ENCODE results near the gene AASDH. TPM values are rescaled to one million over a fixed set of nuclear protein-coding genes. Genes with fewer than 3 reads are reported as not detected.
A peak's percentile ranks its signal among the peaks of the same experiment; 100 is the strongest.

The AASDH gene
- total and polyA plus RNA-seq, 7 donors: 2.1 to 6.9 (median 5.6) TPM

GRCh38 chr4:56414135-56414670 is 26.9 kb upstream of the AASDH start:
- ATAC-seq (no peak), DNase-seq (no peak)
- H3K4me3 ChIP-seq: no peak overlapping the region
- intact Hi-C loops (cut with DNase I): no loop called here
- no peaks in the 10 kb centered on the region for H3K27me3 ChIP-seq (ENCODE audit: insufficient read depth in 3 of 3, low read length in 2 of 3)
- WGBS, 3 donors: 81 to 90% (median 86%) methylated on average over 4 of the region's 4 CpGs
- no peaks in the 10 kb centered on the region for H3K36me3 ChIP-seq (ENCODE audit: insufficient read depth in 1 of 2, low read depth in 1 of 2)
- TF ChIP-seq, protein P1, sequence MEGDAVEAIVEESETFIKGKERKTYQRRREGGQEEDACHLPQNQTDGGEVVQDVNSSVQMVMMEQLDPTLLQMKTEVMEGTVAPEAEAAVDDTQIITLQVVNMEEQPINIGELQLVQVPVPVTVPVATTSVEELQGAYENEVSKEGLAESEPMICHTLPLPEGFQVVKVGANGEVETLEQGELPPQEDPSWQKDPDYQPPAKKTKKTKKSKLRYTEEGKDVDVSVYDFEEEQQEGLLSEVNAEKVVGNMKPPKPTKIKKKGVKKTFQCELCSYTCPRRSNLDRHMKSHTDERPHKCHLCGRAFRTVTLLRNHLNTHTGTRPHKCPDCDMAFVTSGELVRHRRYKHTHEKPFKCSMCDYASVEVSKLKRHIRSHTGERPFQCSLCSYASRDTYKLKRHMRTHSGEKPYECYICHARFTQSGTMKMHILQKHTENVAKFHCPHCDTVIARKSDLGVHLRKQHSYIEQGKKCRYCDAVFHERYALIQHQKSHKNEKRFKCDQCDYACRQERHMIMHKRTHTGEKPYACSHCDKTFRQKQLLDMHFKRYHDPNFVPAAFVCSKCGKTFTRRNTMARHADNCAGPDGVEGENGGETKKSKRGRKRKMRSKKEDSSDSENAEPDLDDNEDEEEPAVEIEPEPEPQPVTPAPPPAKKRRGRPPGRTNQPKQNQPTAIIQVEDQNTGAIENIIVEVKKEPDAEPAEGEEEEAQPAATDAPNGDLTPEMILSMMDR (IDR thresholded peaks at IDR 0.05): no peak
- H3K4me1 ChIP-seq: peaks cover 7% of the 10 kb centered on the region
- H3K9me3 ChIP-seq: no peaks in the 10 kb centered on the region
- no peak overlapping the region for H3K27ac ChIP-seq

DNA sequence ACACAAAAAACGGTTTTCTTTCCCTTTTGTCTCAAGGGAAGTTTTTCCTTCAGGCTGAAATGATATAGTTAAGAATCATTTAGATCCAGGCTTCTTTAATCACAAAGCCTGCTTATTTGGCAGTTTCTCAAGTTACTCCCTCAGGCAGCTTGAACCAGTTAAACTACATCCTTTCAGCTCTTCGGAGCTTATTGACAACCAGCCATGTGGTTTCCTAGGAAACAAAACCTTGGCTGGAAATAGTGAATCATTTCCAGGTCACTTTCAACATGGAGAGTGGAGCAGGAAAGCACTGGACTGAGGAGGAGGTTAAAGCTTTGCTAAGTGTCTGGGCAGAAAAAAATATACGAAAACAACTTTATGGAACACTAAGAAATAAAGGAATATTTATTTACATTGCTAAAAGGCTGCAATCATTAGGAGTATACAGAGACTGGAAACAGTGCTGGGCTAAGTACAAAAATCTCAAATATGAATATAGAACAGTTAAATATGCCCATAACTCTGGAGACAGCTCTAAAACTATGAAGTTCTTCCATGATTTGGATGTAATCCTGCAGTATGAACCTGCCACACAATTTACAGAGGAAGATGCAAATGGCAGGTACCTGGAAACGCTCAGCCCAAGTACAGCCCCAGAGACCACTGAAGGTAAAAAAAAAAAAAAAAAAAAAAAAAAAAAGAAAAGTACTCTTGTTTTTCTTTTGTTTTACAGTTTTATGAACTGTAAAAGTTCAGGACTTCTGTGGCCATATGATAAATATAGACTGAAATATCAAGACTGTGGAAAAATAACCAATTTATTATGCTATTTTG is 23.2 kb upstream of the AASDH start:
- DNase-seq (no peak), ATAC-seq (peak in 3 of 4 donors; percentile 48 to 65 (median 64))
- Histone ChIP-seq H3K4me3 (peak overlapping the region; percentile 35), H3K36me3 (ENCODE audit: insufficient read depth in 1 of 2, low read depth in 1 of 2) (peaks cover 0 to 16% of the 10 kb centered on the region in 2 donors), H3K27ac (no peak overlapping the region), H3K9me3 (no peaks in the 10 kb centered on the region), H3K4me1 (peaks cover 7% of the 10 kb centered on the region), H3K27me3 (ENCODE audit: insufficient read depth in 3 of 3, low read length in 2 of 3) (no peaks in the 10 kb centered on the region)
- TF ChIP-seq, protein P1 (IDR thresholded peaks at IDR 0.05): no peak
- intact Hi-C loops (cut with DNase I): loop anchor here in 1 of 2 donors (2.0 kb wide), 1 partner anchor 22 kb away; no protein-coding TSS in a partner anchor
- 21 to 28% (median 28%) methylated on average over 4 of the region's 4 CpGs for WGBS, 3 donors

- intact Hi-C loops (cut with DNase I): loop anchor here in 1 of 2 donors (2.0 kb wide), 1 partner anchor 21 kb away; no protein-coding TSS in a partner anchor
- Histone ChIP-seq H3K4me1 (peaks cover 7% of the 10 kb centered on the region), H3K36me3 (ENCODE audit: insufficient read depth in 1 of 2, low read depth in 1 of 2) (peaks cover 0 to 18% of the 10 kb centered on the region in 2 donors), H3K27ac (no peak overlapping the region), H3K9me3 (no peaks in the 10 kb centered on the region), H3K27me3 (ENCODE audit: insufficient read depth in 3 of 3, low read length in 2 of 3) (no peaks in the 10 kb centered on the region), H3K4me3 (no peak overlapping the region)
- DNase-seq (no peak), ATAC-seq (no peak)
- TF ChIP-seq, protein P1 (IDR thresholded peaks at IDR 0.05): no peak
- WGBS, 3 donors: 12 to 42% (median 21%) methylated on average over 1 of the region's 1 CpG
Observed at GRCh38 chr4:56409511-56410090, 22.3 kb upstream of the AASDH start.

DNA sequence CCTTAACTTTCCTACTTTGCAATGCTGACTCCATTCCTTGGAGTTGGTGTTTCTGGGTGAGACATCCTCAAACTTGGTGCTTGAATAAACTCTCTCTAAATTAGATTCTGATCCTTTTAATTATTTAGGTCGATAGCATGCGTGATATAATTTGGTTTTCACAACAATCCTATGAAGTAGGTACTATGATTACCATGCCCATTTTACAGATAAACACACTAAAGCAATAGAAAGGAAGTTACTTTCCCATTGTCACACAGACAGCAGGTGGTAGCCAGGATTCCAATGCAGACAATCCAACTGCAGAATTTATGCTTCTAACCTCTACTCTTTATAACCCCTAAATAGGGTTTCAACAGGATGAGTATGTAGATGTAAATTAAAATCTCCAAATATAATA is 21.7 kb upstream of the AASDH start:
- TF ChIP-seq, protein P1 (IDR thresholded peaks at IDR 0.05): no peak
- Histone ChIP-seq H3K36me3 (ENCODE audit: insufficient read depth in 1 of 2, low read depth in 1 of 2) (peaks cover 0 to 18% of the 10 kb centered on the region in 2 donors), H3K4me1 (peaks cover 7% of the 10 kb centered on the region), H3K27me3 (ENCODE audit: insufficient read depth in 3 of 3, low read length in 2 of 3) (no peaks in the 10 kb centered on the region), H3K4me3 (no peak overlapping the region), H3K27ac (no peak overlapping the region), H3K9me3 (no peaks in the 10 kb centered on the region)
- ATAC-seq (no peak), DNase-seq (no peak)
- 91 to 95% (median 94%) methylated on average over 2 of the region's 2 CpGs for WGBS, 3 donors
- intact Hi-C loops (cut with DNase I): no loop called here

Data from psoas muscle (tissue), 8 donors.